ENCODE measurements around the gene RGS7BP.

The RGS7BP gene

DNA sequence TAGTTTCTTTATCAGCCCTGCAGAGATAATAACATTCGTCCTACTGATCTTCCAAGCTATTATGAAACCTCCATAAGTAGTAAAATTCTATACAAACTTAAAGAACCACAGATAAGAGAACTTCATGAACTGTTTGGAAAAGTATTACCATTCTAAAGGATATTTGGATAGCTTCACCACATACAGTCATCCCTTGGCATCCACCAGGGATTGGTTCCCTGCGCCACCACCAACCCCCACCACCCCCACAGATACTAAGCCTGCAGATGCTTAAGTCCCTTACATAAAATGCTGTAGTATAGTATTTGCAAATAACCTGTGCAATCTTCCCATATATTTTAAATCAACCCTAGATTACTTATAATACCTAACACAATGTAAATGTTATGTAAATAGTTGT lies 123.1 kb downstream of the RGS7BP start:
- Histone ChIP-seq H3K9me3 (ENCODE audit: control insufficient read depth, insufficient read depth, low read length) (no peaks in the 10 kb centered on the region), H3K27me3 (ENCODE audit: control insufficient read depth, insufficient read depth, low read length) (no peaks in the 10 kb centered on the region), H3K4me3 (ENCODE audit: low read length) (no peak overlapping the region), H3K27ac (ENCODE audit: low read length) (no peak overlapping the region), H3K36me3 (ENCODE audit: control insufficient read depth, insufficient read depth, low read length) (no peaks in the 10 kb centered on the region), H3K4me1 (ENCODE audit: control insufficient read depth, insufficient read depth, low read length) (no peaks in the 10 kb centered on the region)
- no CpG with 5 or more reads among the region's 2 CpGs for WGBS (ENCODE audit: insufficient coverage, insufficient read length)
- DNase-seq (ENCODE audit: low read depth, low spot score), result no peak

DNA sequence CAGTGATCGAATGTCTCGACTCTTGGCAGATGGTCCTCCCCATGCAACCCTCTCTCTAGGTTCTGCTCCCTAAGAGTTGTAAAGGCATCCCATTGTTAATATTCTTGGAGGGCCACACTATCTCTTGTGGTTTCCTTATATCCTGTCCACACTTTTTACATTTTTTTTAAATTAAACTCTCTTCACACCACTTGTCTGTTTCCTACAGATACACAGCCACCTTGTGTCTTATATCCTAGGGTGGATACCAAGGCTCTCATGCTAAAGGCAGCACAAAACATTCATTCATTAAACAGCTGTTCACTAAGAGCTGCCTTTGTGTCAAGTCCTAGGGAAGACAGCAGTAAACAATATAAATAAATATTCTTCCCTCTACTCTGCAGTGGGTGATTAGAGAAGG lies 124.0 kb downstream of the RGS7BP start:
- Histone ChIP-seq H3K27ac (ENCODE audit: low read length) (no peak overlapping the region), H3K4me1 (ENCODE audit: control insufficient read depth, insufficient read depth, low read length) (no peaks in the 10 kb centered on the region; the same call in 1 of the 2 replicates), H3K27me3 (ENCODE audit: control insufficient read depth, insufficient read depth, low read length) (no peaks in the 10 kb centered on the region), H3K9me3 (ENCODE audit: control insufficient read depth, insufficient read depth, low read length) (no peaks in the 10 kb centered on the region), H3K36me3 (ENCODE audit: control insufficient read depth, insufficient read depth, low read length) (no peaks in the 10 kb centered on the region; the same call in 1 of the 2 replicates), H3K4me3 (ENCODE audit: low read length) (no peak overlapping the region)
- WGBS (ENCODE audit: insufficient coverage, insufficient read length), result no CpG with 5 or more reads among the region's 2 CpGs
- no peak for DNase-seq (ENCODE audit: low read depth, low spot score)

DNA sequence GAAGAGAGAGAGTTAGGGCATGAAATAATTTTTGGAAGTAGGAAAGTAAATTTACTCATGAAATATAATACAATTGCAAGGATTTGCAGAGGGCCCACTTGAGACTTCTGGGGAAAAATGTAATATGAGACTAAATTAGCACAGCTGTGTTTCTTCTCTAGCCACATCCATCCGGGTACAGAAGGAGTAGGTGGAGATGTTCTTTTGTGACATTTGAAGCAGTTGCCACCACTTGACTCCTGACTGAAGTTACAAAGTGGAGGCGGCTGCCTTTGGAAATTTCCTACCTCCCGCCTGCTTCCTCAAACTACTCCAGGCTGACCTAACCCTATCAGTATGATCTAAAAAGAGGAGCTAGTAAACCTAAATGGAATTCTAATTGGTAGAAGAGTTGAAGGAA lies 126.4 kb downstream of the RGS7BP start:
- Histone ChIP-seq H3K4me3 (ENCODE audit: low read length) (no peak overlapping the region), H3K27ac (ENCODE audit: low read length) (no peak overlapping the region), H3K27me3 (ENCODE audit: control insufficient read depth, insufficient read depth, low read length) (no peaks in the 10 kb centered on the region), H3K4me1 (ENCODE audit: control insufficient read depth, insufficient read depth, low read length) (no peaks in the 10 kb centered on the region; the same call in 1 of the 2 replicates), H3K9me3 (ENCODE audit: control insufficient read depth, insufficient read depth, low read length) (no peaks in the 10 kb centered on the region), H3K36me3 (ENCODE audit: control insufficient read depth, insufficient read depth, low read length) (no peaks in the 10 kb centered on the region; the same call in 1 of the 2 replicates)
- WGBS (ENCODE audit: insufficient coverage, insufficient read length), result no CpG with 5 or more reads among the region's 3 CpGs
- DNase-seq (ENCODE audit: low read depth, low spot score), result no peak

DNA sequence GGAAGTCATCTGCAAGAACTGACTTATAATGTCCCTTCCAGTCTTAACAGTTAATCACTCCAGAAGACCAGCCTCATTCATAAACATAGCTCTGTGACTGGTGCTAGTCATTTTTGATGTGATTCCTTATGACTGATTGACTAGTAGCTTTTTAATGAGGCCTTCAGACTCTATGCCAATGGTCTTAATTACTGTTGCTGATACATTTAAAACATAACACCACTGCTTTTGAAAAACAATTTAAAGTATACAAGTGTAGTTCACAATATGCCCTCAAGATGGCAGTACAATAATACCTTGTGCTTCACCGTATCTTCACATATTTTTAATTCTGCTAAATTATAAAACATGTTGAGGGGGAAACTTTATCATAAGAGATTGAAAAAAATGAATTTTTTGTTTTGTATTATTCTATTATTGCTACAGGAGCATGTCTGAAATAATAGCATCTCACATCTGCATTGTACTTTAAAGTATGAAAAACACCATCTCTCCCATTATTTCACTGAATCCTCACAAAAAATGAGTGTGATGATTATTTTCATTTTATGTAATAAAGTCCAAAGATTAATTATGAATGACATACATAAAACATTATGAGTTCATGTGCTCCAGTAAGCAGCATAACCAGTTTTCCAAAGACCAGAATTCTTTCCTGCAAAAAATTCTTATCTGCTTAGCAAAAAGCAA lies 129.3 kb downstream of the RGS7BP start:
- peaks cover 2% of the 10 kb centered on the region; the same call in 1 of the 2 replicates for H3K4me1 ChIP-seq (ENCODE audit: control insufficient read depth, insufficient read depth, low read length)
- no peaks in the 10 kb centered on the region for H3K9me3 ChIP-seq (ENCODE audit: control insufficient read depth, insufficient read depth, low read length)
- H3K36me3 ChIP-seq (ENCODE audit: control insufficient read depth, insufficient read depth, low read length), result no peaks in the 10 kb centered on the region; the same call in 1 of the 2 replicates
- H3K27ac ChIP-seq (ENCODE audit: low read length), result no peak overlapping the region
- no CpG with 5 or more reads among the region's 1 CpG for WGBS (ENCODE audit: insufficient coverage, insufficient read length)
- no peaks in the 10 kb centered on the region for H3K27me3 ChIP-seq (ENCODE audit: control insufficient read depth, insufficient read depth, low read length)
- H3K4me3 ChIP-seq (ENCODE audit: low read length), result no peak overlapping the region
- DNase-seq (ENCODE audit: low read depth, low spot score), result no peak

DNA sequence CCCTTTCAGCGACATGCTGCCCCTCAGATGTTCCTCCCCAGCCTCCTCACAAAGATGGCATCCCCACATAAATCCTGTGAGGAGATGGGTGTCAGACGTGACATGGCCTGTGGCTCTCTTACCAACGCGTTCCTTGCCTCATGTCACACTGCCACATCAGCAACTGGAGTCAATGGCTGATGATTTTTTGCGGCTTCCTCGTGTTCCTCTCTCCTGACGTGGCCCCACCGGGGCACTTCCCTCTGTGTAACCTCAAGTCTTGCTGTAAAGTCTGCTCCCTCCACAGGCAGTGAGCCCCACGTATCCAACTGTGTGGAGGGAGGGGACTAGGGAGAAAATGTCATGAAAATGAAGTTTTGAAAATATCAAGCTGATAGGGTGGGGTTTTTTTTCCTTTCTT lies 131.3 kb downstream of the RGS7BP start:
- Histone ChIP-seq H3K4me3 (ENCODE audit: low read length) (no peak overlapping the region), H3K4me1 (ENCODE audit: control insufficient read depth, insufficient read depth, low read length) (peaks cover 2% of the 10 kb centered on the region; the same call in 1 of the 2 replicates), H3K27me3 (ENCODE audit: control insufficient read depth, insufficient read depth, low read length) (no peaks in the 10 kb centered on the region), H3K36me3 (ENCODE audit: control insufficient read depth, insufficient read depth, low read length) (no peaks in the 10 kb centered on the region; the same call in 1 of the 2 replicates), H3K27ac (ENCODE audit: low read length) (no peak overlapping the region), H3K9me3 (ENCODE audit: control insufficient read depth, insufficient read depth, low read length) (no peaks in the 10 kb centered on the region)
- DNase-seq (ENCODE audit: low read depth, low spot score), result no peak
- WGBS (ENCODE audit: insufficient coverage, insufficient read length), result no CpG with 5 or more reads among the region's 9 CpGs

DNA sequence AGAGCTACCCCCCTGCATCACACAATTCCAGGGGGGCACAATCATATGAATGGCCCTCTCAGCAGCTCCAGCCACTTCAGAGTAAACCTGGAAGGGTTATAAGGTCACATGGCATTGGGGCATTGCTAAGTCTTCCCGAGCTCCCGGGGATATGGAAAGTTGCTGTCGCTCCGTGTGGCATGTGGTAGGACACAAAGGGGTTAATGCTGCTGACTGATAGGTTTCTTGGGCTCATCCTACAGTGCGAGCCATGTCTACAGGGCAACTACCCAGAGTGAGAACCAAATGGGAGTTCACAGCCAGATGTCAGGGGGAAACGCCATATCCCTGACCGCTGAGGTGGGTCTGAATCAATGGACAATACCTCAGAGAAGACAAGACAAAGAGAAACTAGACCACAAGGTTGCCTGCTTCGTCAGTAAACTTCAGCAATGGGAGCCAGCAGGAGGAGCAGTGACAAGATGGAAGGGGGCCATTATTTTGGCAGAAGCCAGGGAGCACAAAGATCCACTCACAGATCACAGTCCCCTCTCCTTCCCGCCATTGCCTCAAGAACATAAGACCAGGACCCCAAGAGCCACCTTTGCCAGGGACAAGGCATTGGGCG lies 132.1 kb downstream of the RGS7BP start:
- no peak for DNase-seq (ENCODE audit: low read depth, low spot score)
- WGBS (ENCODE audit: insufficient coverage, insufficient read length), result no CpG with 5 or more reads among the region's 10 CpGs
- H3K9me3 ChIP-seq (ENCODE audit: control insufficient read depth, insufficient read depth, low read length), result no peaks in the 10 kb centered on the region
- H3K27ac ChIP-seq (ENCODE audit: low read length), result no peak overlapping the region
- no peak overlapping the region for H3K4me3 ChIP-seq (ENCODE audit: low read length)
- no peaks in the 10 kb centered on the region; the same call in 1 of the 2 replicates for H3K36me3 ChIP-seq (ENCODE audit: control insufficient read depth, insufficient read depth, low read length)
- H3K4me1 ChIP-seq (ENCODE audit: control insufficient read depth, insufficient read depth, low read length), result peaks cover 2% of the 10 kb centered on the region; the same call in 1 of the 2 replicates
- H3K27me3 ChIP-seq (ENCODE audit: control insufficient read depth, insufficient read depth, low read length), result no peaks in the 10 kb centered on the region

DNA sequence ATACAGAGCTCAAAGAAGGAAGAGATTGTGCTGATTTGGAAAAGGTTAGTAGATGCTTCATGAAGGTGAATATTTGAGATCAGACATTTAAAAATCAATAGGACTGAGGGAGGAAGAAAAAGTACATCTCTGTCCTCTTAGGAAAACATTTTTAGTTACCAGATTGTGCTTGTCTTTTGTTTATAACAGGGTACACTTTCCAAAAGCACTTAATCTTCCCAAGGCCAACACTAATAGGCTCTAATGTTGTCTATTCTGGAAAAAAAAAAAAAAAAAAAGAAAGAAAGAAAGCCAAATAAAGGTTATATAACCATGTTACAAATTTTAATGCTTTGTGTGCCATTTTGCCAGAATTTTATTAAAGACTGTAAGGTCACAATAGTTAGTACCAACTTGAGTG lies 139.0 kb downstream of the RGS7BP start:
- H3K4me1 ChIP-seq (ENCODE audit: control insufficient read depth, insufficient read depth, low read length), result peaks cover 4% of the 10 kb centered on the region; the same call in 1 of the 2 replicates

DNA sequence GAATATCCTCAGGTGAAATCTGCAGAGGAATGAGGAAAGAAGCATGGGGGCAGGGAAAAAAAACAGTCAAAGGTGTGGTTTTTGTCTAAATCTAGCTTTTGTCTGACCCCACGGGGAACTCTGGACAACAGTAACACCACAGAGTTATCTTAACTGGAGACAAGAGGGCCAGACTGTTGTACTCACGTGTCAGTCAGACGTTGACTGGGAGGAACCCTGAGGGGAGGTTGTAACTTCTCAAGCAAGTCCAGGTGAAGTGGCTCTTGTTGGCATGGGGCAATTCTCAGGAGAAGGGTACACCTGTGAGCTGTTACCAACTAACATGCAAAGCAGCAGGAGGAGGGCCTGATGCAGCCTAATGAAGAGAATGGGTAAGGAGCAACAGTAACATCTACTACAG lies 140.4 kb downstream of the RGS7BP start:
- H3K9me3 ChIP-seq (ENCODE audit: control insufficient read depth, insufficient read depth, low read length), result no peaks in the 10 kb centered on the region
- no CpG with 5 or more reads among the region's 3 CpGs for WGBS (ENCODE audit: insufficient coverage, insufficient read length)
- DNase-seq (ENCODE audit: low read depth, low spot score), result no peak
- H3K27me3 ChIP-seq (ENCODE audit: control insufficient read depth, insufficient read depth, low read length), result no peaks in the 10 kb centered on the region
- H3K4me1 ChIP-seq (ENCODE audit: control insufficient read depth, insufficient read depth, low read length), result peaks cover 4% of the 10 kb centered on the region; the same call in 1 of the 2 replicates
- no peak overlapping the region for H3K4me3 ChIP-seq (ENCODE audit: low read length)
- H3K36me3 ChIP-seq (ENCODE audit: control insufficient read depth, insufficient read depth, low read length), result no peaks in the 10 kb centered on the region
- no peak overlapping the region for H3K27ac ChIP-seq (ENCODE audit: low read length)

More for the DNA sequence above, 139.0 kb downstream of the RGS7BP start:
- H3K27ac ChIP-seq (ENCODE audit: low read length), result no peak overlapping the region
- no peak for DNase-seq (ENCODE audit: low read depth, low spot score)
- H3K36me3 ChIP-seq (ENCODE audit: control insufficient read depth, insufficient read depth, low read length), result no peaks in the 10 kb centered on the region
- no peaks in the 10 kb centered on the region for H3K9me3 ChIP-seq (ENCODE audit: control insufficient read depth, insufficient read depth, low read length)
- no peaks in the 10 kb centered on the region for H3K27me3 ChIP-seq (ENCODE audit: control insufficient read depth, insufficient read depth, low read length)
- no peak overlapping the region for H3K4me3 ChIP-seq (ENCODE audit: low read length)

DNA sequence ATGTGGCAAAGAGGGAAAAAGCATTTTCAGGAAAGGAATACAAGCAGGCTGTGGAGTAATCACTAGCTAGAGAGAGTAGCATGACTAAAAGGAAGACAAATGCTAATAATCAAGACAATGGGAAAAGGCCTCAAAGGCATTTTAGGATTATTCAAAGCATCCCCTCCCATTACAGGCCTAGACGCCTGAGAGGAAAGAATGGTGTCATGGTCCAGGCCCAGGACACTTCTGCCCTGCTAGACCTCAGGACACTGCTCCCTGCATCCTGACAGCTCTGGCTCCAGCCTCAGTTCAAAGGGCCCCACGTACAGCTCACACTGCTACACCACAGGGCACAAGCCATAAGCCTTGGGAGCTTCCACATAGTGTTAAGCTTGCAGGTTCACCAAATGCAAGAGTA lies 143.7 kb downstream of the RGS7BP start:
- Histone ChIP-seq H3K27me3 (ENCODE audit: control insufficient read depth, insufficient read depth, low read length) (no peaks in the 10 kb centered on the region), H3K4me1 (ENCODE audit: control insufficient read depth, insufficient read depth, low read length) (peaks cover 4% of the 10 kb centered on the region; the same call in 1 of the 2 replicates), H3K36me3 (ENCODE audit: control insufficient read depth, insufficient read depth, low read length) (no peaks in the 10 kb centered on the region), H3K27ac (ENCODE audit: low read length) (no peak overlapping the region), H3K4me3 (ENCODE audit: low read length) (no peak overlapping the region), H3K9me3 (ENCODE audit: control insufficient read depth, insufficient read depth, low read length) (no peaks in the 10 kb centered on the region)
- no CpG with 5 or more reads among the region's 2 CpGs for WGBS (ENCODE audit: insufficient coverage, insufficient read length)
- DNase-seq (ENCODE audit: low read depth, low spot score), result no peak

DNA sequence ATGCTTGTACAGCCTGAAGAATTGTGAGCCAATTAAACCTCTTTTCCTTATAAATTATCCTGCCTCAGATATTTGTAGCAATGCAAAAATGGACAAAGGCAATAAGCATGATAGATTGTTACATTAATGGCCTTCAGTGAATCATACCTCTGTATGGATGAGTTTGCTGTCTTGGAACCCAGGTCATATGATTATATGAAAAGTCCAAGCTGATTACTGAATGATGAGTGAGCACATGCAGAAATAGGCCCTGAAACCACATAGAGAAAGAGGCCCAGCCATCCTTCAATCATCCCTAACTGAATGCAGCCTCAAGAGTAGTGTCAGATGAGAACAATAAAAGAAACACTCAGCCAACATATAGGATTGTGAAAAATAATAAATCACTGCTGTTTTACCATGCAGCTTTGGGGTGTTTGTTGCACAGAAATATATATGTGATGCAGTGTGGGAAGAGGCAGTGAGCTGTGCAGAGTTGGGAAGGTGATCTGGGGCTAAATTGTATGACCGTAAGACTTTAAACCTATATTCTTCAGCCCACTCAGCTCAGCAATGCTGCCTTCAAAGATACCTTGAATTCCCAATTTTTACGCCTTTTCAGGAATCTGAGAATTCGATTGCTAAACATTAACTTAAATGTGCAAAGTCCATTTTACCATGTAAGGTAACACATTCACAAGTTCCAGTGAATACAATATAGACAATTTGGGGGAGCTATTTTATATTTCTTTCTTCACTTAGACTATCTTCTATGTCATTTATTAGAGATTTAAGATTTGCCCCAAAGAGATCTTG lies 148.1 kb downstream of the RGS7BP start:
- H3K27ac ChIP-seq (ENCODE audit: low read length), result no peak overlapping the region
- no CpG with 5 or more reads among the region's 3 CpGs for WGBS (ENCODE audit: insufficient coverage, insufficient read length)
- DNase-seq (ENCODE audit: low read depth, low spot score), result no peak
- H3K36me3 ChIP-seq (ENCODE audit: control insufficient read depth, insufficient read depth, low read length), result no peaks in the 10 kb centered on the region
- H3K27me3 ChIP-seq (ENCODE audit: control insufficient read depth, insufficient read depth, low read length), result no peaks in the 10 kb centered on the region
- H3K9me3 ChIP-seq (ENCODE audit: control insufficient read depth, insufficient read depth, low read length), result no peaks in the 10 kb centered on the region
- H3K4me1 ChIP-seq (ENCODE audit: control insufficient read depth, insufficient read depth, low read length), result no peaks in the 10 kb centered on the region
- no peak overlapping the region for H3K4me3 ChIP-seq (ENCODE audit: low read length)
